Liver (tissue), 9 donors: ENCODE results near the gene NAXE. TPM values are rescaled to one million over a fixed set of nuclear protein-coding genes. Genes with fewer than 3 reads are reported as not detected.
"Not testable (repeated sequence)": the region's sequence is repeated elsewhere in the genome, so short reads cannot be mapped to it uniquely, and the experiment has no call there.

Experiments
- DNase-seq: peaks from one replicate; pipeline ENCODE4 v3.0.0-alpha.2; 2017; ENCODE audit warnings: low spot score
- H3K27ac ChIP-seq, 2 donors: one replicate each; pipeline ENCODE4 v1.7.0; 2013; ENCODE audit warnings: inconsistent platforms in 2 of 2, low read length in 2 of 2, control low read depth in 1 of 2, low read depth in 1 of 2, mild to moderate bottlenecking in 1 of 2
- H3K27me3 ChIP-seq, 4 donors: one replicate each; pipeline versions ENCODE4 v1.6.1 to v1.7.0; 2013; ENCODE audit warnings: low read length in 3 of 4, inconsistent platforms in 1 of 4, mild to moderate bottlenecking in 1 of 4, moderate library complexity in 1 of 4; ENCODE audit not compliant: control insufficient read depth in 4 of 4, insufficient read depth in 4 of 4
- H3K36me3 ChIP-seq, 4 donors: one replicate each; pipeline versions ENCODE4 v1.6.1 to v1.7.0; 2013; ENCODE audit warnings: low read length in 3 of 4, mild to moderate bottlenecking in 3 of 4, low read depth in 1 of 4, moderate library complexity in 1 of 4; ENCODE audit not compliant: control insufficient read depth in 4 of 4, insufficient read depth in 3 of 4
- H3K4me1 ChIP-seq, 4 donors: one replicate each; pipeline versions ENCODE4 v1.6.1 to v1.7.0; 2013; ENCODE audit warnings: low read length in 3 of 4, mild to moderate bottlenecking in 3 of 4, moderate library complexity in 1 of 4; ENCODE audit not compliant: control insufficient read depth in 4 of 4, insufficient read depth in 4 of 4
- H3K4me3 ChIP-seq, 3 donors: one replicate each; pipeline versions ENCODE4 v1.6.1 to v1.7.0; 2013; ENCODE audit warnings: low read length in 3 of 3, control low read depth in 1 of 3, low read depth in 1 of 3, mild to moderate bottlenecking in 1 of 3
- H3K9ac ChIP-seq, 2 donors: one replicate each; pipeline ENCODE4 v1.7.0; 2013; ENCODE audit warnings: low read length in 2 of 2, mild to moderate bottlenecking in 2 of 2, moderate library complexity in 2 of 2, control low read depth in 1 of 2, low read depth in 1 of 2
- H3K9me3 ChIP-seq, 4 donors: one replicate each; pipeline versions ENCODE4 v1.6.1 to v1.7.0; 2013; ENCODE audit warnings: low read length in 3 of 4; ENCODE audit not compliant: control insufficient read depth in 4 of 4
- EGR1 ChIP-seq, 2 donors: IDR thresholded peaks; 2 replicates each; pipeline ENCODE4 v1.6.1; 2016 to 2018; ENCODE audit warnings: antibody characterized with exemption in 2 of 2, low read depth in 2 of 2
- FOXA1 ChIP-seq: IDR thresholded peaks from 2 replicates; pipeline ENCODE4 v1.6.1; 2016; ENCODE audit warnings: antibody characterized with exemption
- FOXA2 ChIP-seq: IDR thresholded peaks from 2 replicates; pipeline ENCODE4 v1.6.1; 2016; ENCODE audit warnings: antibody characterized with exemption
- GABPA ChIP-seq, 2 donors: IDR thresholded peaks in 1 of 2; conservative IDR thresholded peaks in 1 of 2; 2 replicates each; pipeline ENCODE4 v1.6.1; 2016; ENCODE audit warnings: antibody characterized with exemption in 2 of 2, mild to moderate bottlenecking in 1 of 2, moderate library complexity in 1 of 2
- HNF4A ChIP-seq, 2 donors: conservative IDR thresholded peaks; 2 replicates each; pipeline ENCODE4 v1.6.1; 2016; ENCODE audit warnings: antibody characterized with exemption in 2 of 2, mild to moderate bottlenecking in 2 of 2
- HNF4G ChIP-seq: IDR thresholded peaks from 2 replicates; pipeline ENCODE4 v1.6.1; 2016; ENCODE audit warnings: antibody characterized with exemption
- JUND ChIP-seq, 2 donors: IDR thresholded peaks; 2 replicates each; pipeline ENCODE4 v1.6.1; 2016; ENCODE audit warnings: antibody characterized with exemption in 2 of 2
- RAD21 ChIP-seq, 2 donors: IDR thresholded peaks; 2 replicates each; pipeline ENCODE4 v1.6.1; 2016; ENCODE audit warnings: antibody characterized with exemption in 2 of 2, mild to moderate bottlenecking in 2 of 2
- RXRA ChIP-seq, 2 donors: IDR thresholded peaks; 2 replicates each; pipeline ENCODE4 v1.6.1; 2017 to 2018; ENCODE audit warnings: antibody characterized with exemption in 2 of 2, mild to moderate bottlenecking in 1 of 2
- SP1 ChIP-seq: IDR thresholded peaks from 2 replicates; pipeline ENCODE4 v1.6.1; 2018; ENCODE audit warnings: antibody characterized with exemption, mild to moderate bottlenecking
- TAF1 ChIP-seq: conservative IDR thresholded peaks from 2 replicates; pipeline ENCODE4 v1.6.1; 2016; ENCODE audit warnings: antibody characterized with exemption, mild to moderate bottlenecking
- WGBS: extraction: QIAGEN DNeasy Blood & Tissue Kit; methylation state at CpG from one replicate; pipeline ENCODE4 v1.1.7; 2013; 5-methylcytosine and 5-hydroxymethylcytosine counted together
- polyA plus RNA-seq, 2 donors: library from polyadenylated mRNA; stranded (reverse) in 1 of 2; unstranded in 1 of 2; fragments of 200-250 nt in 1 of 2; fragments of >200 nt in 1 of 2; fragmentation: Nextera tagmentation in 1 of 2; extraction: Ambion mirVana in 1 of 2; gene quantifications; one replicate each; pipeline versions ENCODE4 v1.2.1 to v1.2.3, GENCODE V29; 2013 to 2015
- total RNA-seq, 2 donors: library from RNA; depleted of rRNA; stranded (reverse); fragments of >200 nt; gene quantifications; one replicate each; pipeline ENCODE4 v1.2.3, GENCODE V29; 2014
- TF ChIP-seq, protein P1 (sequence below): IDR thresholded peaks from 2 replicates; pipeline ENCODE4 v1.6.1; 2016; ENCODE audit warnings: antibody characterized with exemption, mild to moderate bottlenecking
- TF ChIP-seq, protein P2 (sequence below): IDR thresholded peaks from 2 replicates; pipeline ENCODE4 v1.6.1; 2016; ENCODE audit warnings: antibody characterized with exemption
- TF ChIP-seq, protein P3 (sequence below): fragments of 150-350 bp; IDR thresholded peaks from 2 replicates; pipeline ENCODE4 v1.5.1; 2017; ENCODE audit warnings: improper control_type of control experiment, low read depth, low read length; ENCODE audit not compliant: missing input control
- TF ChIP-seq, protein P4 (sequence below): IDR thresholded peaks from 2 replicates; pipeline ENCODE4 v1.6.1; 2016; ENCODE audit warnings: antibody characterized with exemption
- donor health status: healthy.
- donor health status: healthy.
- donor health status: healthy.
- donor health status: healthy.
- donor health status: healthy.

The NAXE gene
- total and polyA plus RNA-seq, 4 donors, result 20.6 to 73.8 (median 46.9) TPM

DNA sequence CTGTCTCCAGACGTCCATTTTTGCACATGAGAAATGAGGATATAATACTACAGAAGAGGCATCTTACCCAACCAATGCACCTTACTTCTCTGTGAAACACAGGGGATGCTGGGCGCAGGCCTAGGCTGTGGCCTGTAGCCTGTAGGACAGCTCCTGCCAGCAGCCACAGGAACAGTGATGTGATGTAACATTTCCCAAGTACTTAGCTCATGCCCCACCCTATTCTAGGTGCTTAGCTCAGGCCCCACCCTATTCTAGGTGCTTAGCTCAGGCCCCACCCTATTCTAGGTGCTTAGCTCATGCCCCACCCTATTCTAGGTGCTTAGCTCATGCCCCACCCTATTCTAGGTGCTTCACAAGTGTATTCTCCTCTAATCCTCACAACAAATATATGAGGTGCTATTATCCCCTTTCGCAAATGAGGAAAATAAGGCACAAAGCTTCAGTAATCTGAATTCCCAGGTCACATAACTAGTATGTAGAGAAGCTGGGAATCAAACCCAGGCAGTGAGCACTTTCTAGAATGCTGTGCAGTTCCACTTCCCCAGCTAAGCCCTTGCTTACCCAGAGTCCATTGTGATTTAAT lies 4.6 kb upstream of the NAXE start:
- WGBS, result 91% methylated on average over 3 of the region's 3 CpGs
- Histone ChIP-seq H3K4me3 (no peak overlapping the region), H3K27ac (no peak overlapping the region), H3K27me3 (peaks cover 0 to 2% (median 0%) of the 10 kb centered on the region in 4 donors), H3K4me1 (peaks cover 0 to 7% (median 3%) of the 10 kb centered on the region in 4 donors), H3K9me3 (no peaks in the 10 kb centered on the region), H3K36me3 (no peaks in the 10 kb centered on the region), H3K9ac (no peak overlapping the region)
- TF ChIP-seq FOXA1 (no peak), EGR1 (IDR thresholded peaks at IDR 0.05; ENCODE audit: low read depth in 2 of 2) (no peak), TAF1 (no peak), JUND (IDR thresholded peaks at IDR 0.05) (no peak), RAD21 (IDR thresholded peaks at IDR 0.05) (no peak), FOXA2 (no peak), HNF4G (no peak), HNF4A (conservative IDR thresholded peaks at IDR 0.05) (no peak), GABPA (IDR thresholded peaks at IDR 0.05 in 1 of 2, conservative IDR thresholded peaks at IDR 0.05 in 1 of 2) (no peak), RXRA (IDR thresholded peaks at IDR 0.05) (no peak), SP1 (no peak)
- TF ChIP-seq, protein P1, sequence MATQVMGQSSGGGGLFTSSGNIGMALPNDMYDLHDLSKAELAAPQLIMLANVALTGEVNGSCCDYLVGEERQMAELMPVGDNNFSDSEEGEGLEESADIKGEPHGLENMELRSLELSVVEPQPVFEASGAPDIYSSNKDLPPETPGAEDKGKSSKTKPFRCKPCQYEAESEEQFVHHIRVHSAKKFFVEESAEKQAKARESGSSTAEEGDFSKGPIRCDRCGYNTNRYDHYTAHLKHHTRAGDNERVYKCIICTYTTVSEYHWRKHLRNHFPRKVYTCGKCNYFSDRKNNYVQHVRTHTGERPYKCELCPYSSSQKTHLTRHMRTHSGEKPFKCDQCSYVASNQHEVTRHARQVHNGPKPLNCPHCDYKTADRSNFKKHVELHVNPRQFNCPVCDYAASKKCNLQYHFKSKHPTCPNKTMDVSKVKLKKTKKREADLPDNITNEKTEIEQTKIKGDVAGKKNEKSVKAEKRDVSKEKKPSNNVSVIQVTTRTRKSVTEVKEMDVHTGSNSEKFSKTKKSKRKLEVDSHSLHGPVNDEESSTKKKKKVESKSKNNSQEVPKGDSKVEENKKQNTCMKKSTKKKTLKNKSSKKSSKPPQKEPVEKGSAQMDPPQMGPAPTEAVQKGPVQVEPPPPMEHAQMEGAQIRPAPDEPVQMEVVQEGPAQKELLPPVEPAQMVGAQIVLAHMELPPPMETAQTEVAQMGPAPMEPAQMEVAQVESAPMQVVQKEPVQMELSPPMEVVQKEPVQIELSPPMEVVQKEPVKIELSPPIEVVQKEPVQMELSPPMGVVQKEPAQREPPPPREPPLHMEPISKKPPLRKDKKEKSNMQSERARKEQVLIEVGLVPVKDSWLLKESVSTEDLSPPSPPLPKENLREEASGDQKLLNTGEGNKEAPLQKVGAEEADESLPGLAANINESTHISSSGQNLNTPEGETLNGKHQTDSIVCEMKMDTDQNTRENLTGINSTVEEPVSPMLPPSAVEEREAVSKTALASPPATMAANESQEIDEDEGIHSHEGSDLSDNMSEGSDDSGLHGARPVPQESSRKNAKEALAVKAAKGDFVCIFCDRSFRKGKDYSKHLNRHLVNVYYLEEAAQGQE, result no peak
- TF ChIP-seq, protein P2, sequence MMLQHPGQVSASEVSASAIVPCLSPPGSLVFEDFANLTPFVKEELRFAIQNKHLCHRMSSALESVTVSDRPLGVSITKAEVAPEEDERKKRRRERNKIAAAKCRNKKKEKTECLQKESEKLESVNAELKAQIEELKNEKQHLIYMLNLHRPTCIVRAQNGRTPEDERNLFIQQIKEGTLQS, result no peak
- TF ChIP-seq, protein P3, sequence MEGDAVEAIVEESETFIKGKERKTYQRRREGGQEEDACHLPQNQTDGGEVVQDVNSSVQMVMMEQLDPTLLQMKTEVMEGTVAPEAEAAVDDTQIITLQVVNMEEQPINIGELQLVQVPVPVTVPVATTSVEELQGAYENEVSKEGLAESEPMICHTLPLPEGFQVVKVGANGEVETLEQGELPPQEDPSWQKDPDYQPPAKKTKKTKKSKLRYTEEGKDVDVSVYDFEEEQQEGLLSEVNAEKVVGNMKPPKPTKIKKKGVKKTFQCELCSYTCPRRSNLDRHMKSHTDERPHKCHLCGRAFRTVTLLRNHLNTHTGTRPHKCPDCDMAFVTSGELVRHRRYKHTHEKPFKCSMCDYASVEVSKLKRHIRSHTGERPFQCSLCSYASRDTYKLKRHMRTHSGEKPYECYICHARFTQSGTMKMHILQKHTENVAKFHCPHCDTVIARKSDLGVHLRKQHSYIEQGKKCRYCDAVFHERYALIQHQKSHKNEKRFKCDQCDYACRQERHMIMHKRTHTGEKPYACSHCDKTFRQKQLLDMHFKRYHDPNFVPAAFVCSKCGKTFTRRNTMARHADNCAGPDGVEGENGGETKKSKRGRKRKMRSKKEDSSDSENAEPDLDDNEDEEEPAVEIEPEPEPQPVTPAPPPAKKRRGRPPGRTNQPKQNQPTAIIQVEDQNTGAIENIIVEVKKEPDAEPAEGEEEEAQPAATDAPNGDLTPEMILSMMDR, result no peak
- TF ChIP-seq, protein P4, sequence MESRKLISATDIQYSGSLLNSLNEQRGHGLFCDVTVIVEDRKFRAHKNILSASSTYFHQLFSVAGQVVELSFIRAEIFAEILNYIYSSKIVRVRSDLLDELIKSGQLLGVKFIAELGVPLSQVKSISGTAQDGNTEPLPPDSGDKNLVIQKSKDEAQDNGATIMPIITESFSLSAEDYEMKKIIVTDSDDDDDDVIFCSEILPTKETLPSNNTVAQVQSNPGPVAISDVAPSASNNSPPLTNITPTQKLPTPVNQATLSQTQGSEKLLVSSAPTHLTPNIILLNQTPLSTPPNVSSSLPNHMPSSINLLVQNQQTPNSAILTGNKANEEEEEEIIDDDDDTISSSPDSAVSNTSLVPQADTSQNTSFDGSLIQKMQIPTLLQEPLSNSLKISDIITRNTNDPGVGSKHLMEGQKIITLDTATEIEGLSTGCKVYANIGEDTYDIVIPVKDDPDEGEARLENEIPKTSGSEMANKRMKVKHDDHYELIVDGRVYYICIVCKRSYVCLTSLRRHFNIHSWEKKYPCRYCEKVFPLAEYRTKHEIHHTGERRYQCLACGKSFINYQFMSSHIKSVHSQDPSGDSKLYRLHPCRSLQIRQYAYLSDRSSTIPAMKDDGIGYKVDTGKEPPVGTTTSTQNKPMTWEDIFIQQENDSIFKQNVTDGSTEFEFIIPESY, result no peak
- no peak for DNase-seq

DNA sequence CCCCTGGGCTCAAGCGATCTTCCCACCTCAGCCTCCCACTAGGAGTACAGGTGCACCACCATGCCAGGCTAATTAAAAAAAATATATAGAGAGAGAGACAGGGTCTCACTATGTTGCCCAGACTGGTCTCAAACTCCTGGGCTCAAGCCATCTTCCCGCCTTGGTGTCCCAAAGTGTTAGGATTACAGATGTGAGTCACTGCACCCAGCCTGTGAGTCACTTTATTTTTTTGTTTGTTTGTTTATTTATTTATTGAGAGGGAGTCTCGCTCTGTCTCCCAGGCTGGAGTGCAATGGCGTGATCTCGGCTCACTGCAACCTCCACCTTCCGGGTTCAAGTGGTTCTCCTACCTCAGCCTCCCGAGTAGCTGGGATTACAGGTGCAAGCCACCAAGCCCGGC lies 3.6 kb upstream of the NAXE start:
- not testable (repeated sequence) for H3K27ac ChIP-seq

More for the DNA sequence above, 3.6 kb upstream of the NAXE start:
- H3K4me3 ChIP-seq, H3K36me3 ChIP-seq, H3K9me3 ChIP-seq, H3K9ac ChIP-seq, H3K27me3 ChIP-seq, DNase-seq: not testable (repeated sequence)
- 89% methylated on average over 8 of the region's 8 CpGs for WGBS
- H3K4me1 ChIP-seq, result peaks cover 3 to 15% (median 9%) of the 10 kb centered on the region in 4 donors
